Midbrain (tissue), 1 donor: ENCODE data around the gene GAK.
"Not testable (repeated sequence)": the region's sequence is repeated elsewhere in the genome, so short reads cannot be mapped to it uniquely, and the experiment has no call there.

ENCODE experiments used
- DNase-seq: peaks from one replicate; lab custom pipeline; 2025; lab: John Stamatoyannopoulos, UW

The GAK gene

DNA sequence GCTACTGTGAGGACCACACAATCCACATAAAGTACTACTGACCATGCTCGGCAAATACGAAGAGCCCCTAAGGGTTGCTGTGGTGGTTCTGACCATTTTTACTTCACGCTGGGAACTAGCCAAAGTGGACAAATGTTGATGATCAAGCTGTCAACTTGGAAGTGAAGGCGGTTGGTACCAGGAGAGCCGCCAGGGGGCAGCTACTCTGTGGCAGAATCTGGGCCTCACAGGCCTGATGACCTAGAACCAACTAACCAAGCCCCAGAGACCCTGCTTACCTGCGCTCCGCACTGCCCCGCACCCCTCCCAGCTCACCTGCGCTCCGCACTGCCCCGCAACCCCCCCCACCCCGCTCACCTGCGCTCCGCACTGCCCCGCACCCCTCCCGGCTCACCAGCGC lies 5.6 kb downstream of the GAK start:
- DNase-seq, result no peak

DNA sequence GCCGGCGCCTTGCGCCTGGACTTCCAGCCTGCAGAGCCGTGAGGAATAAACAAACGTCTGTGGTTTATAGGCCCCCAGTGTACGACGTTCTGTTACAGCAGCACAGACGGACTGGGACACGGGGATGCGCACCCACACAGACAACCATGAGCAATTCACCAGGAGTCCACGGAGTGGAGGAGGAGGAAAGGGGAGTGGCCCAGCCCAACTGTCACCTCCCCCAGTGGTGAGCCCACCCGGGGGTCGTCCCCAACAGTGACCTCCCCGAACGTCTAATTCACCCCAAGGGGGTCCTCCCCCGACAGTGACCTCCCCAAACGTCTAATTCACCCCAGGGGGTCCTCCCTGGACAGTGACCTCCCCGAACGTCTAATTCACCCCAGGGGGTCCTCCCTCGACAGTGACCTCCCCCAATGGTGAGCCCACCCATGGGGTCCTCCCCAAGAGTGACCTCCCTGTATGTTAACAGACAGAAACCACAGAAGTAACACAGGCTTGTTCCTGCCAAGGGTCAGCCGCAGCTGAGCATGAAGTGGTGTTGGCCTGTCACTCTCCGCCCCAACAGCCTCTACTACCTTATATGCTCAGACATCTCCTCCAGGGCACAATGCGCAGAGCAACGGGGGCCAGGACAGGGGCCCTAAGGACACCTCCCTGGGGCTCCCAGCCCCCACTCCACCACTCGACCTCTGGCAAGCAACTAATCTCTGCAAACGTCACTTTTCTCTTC lies 6.2 kb downstream of the GAK start:
- no peak for DNase-seq

DNA sequence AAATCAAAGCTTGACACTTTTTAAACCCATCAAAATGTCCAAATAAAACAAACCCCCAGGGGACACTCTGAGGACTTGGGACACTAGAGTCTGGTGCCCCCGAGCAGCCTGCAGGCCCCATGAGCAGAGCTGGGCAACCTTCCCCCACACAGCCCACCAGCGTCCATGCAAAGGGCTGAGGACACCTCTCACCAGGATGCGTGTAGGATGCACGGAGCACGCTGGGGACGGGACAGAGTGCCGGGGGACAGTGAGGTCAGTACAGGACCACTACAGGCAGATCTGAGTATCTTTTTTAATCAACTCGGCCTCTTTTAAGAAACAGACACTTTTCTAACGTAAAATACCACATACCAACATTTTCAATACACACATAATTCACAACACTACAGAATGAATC lies 6.9 kb downstream of the GAK start:
- DNase-seq, result no peak

DNA sequence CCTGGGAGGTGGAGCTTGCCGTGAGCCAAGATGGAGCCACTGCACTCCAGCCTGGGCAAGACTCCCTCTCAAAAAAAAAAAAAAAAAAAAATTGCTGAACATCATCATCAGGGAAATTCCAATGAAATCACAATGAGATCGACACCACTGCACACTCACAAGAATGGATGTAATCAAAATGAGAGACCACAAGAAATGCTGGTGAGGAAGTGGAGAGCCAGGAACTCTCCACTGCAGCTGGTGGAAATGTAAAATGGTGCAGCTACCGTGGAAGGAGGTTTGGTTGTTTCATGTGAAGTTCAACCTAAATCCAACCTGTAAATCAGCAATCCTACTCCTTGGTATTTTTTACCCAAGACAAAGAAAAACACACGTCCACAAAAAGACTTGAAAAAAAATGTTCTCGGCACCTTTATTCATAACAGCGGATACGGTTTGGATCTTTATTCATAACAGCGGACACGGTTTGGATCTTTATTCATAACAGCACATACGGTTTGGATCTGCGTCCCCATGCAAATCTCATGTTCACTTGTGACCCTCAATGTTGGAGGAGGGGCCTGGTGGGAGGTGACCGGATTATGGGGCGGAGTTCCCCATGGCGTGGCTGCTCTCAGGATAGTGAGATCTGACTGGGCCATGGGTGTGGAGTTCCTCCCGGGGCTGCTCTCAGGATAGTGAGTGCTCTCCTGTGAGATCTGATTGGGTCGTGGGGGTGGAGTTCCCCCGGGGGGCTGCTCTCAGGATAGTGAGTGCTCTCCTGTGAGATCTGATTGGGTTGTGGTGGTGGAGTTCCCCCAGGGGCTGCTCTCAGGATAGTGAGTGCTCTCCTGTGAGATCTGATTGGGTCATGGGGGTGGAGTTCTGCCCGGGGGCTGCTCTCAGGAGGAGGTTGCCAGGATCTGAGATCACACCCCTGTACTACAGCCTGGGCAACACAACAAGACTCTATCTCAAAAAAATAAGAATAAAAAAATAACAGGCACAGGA lies 7.7 kb downstream of the GAK start:
- DNase-seq, result no peak

DNA sequence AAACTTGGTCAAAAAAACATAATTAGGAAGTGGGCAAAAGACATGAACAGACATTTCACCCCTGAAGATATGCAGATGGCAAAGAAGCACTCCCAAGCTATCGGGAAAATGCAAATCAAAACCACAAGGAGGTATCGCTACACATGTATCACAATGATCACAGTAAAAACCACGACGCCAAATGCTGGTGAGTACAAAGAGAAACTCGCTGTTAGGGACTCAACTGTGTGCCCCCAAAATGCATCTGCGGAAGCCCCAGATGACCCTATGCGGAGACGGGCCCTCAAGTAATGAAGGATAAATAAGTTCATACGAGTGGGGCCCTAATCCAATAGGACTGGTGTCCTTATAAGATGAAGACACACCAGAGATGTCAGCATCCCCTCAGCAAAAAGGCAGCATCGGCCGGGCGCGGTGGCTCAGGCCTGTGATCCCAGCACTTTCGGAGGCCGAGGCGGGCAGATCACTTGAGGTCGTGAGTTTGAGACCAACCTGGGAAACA lies 10.2 kb downstream of the GAK start:
- DNase-seq, result no peak

DNA sequence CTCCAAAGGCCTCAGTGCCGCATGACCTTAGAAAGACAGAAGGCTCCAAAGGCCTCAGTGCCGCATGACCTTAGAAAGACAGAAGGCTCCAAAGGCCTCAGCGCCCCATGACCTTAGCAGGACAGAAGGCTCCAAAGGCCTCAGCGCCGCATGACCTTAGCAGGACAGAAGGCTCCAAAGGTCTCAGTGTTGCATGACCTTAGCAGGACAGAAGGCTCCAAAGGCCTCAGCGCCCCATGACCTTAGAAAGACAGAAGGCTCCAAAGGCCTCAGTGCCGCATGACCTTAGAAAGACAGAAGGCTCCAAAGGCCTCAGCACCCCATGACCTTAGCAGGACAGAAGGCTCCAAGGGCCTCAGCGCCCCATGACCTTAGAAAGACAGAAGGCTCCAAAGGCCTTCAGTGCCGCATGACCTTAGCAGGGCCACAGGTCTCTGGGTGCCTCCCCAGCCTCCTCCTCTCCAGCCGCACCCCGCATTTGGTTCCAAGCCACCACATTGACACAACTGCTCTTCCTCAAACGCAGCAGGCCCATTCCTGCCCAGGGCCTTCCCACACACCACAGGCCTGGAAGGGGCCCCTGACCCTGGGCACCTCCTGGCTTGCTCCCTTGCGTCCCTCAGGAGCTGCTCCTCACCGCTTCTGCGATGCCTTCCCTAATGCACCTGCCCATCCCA lies 13.0 kb downstream of the GAK start:
- DNase-seq, result not testable (repeated sequence)

DNA sequence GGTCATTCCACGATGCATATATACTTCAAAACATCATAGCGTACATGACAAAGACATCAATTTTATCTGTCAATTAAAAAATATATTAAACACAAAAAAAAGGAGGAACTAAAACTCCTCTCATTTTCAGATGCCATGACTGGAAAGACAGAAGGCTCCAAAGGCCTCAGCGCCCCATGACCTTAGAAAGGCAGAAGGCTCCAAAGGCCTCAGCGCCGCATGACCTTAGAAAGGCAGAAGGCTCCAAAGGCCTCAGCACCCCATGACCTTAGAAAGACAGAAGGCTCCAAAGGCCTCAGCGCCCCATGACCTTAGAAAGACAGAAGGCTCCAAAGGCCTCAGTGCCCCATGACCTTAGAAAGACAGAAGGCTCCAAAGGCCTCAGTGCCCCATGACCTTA lies 13.5 kb downstream of the GAK start:
- not testable (repeated sequence) for DNase-seq

DNA sequence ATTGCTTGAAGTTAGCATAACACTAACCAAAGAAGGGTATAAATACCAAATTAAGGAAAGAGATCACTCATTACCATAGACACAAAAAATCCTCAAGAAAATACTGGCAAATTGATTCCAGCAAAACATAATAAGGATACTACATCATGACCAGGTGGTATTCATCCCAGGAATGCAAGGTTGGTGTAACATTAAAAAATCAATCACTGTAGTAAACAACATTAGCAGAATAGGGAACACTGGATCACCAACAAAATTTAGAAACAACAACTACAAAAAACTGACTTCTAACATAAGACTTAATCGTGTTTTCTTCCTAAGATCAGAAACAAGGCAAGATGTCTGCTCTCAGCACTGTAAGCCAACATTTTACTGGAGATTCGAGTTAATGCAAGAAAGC lies 14.1 kb downstream of the GAK start:
- DNase-seq, result no peak

DNA sequence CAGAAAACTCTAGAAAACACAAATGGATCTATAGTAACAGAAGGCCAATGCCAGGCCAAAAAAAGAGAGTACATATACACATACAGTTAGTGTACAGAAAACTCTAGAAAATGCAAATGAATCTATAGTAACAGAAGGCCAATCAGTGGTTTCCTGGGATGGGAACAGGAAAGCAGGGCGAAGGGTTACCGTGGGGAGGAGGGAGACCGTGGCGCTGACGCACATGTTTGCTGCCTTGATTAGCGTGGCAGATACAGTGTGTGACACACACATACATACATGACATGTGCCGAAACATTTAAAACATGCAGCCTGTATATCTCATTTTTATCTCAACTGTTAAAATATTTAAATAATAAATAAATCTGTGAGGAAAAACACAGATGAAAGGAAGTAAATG lies 14.7 kb downstream of the GAK start:
- DNase-seq, result no peak

DNA sequence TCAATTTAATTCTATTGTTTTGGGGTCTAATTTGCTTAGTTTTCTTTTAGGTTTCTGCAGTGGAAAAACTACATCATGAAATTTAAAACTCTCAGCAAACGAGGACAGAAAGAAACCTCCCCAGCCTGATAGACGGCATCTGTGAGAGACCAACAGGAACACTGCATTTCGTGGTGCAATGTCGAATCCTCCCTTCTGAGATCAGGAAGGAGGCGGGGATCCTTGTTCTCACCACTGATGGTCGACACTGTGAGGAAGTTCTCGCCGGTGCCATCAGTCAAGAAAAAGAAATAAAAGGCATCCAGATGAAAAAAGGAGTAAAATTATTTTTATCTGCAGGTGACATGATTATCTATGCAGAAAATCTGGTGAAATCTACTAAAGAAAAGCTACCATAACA lies 16.5 kb downstream of the GAK start:
- no peak for DNase-seq

DNA sequence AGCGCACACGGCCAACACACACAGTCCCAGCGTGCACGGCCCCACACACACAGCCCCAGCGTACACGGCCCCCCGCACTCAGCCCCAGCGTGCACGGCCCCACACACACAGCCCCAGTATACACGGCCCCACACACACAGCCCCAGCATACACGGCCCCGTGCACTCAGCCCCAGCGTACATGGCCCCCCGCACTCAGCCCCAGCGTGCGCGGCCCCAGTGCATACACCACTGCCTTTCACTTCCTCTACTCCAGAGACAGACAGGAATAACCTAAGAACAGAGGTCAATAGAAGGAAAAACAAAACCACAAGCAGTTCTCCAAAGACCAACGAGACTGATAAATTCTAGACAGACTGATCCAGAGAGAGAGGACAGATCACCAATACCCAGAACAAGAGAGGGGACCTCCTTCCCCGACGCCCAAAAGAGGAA lies 17.1 kb downstream of the GAK start:
- DNase-seq, result no peak

DNA sequence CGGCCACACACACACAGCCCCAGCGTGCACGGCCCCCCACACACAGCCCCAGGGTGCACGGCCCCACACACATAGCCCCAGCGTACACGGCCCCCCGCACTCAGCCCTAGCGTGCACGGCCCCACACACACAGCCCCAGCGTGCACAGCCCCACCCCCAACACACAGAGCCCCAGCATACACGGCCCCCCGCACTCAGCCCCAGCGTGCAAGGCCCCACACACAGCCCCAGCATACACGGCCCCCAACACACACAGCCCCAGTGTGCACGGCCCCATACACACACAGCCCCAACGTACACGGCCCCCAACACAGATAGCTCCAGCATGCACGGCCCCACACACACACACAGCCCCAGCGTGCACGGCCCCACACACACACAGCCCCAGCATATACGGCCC lies 17.6 kb downstream of the GAK start:
- DNase-seq, result no peak

DNA sequence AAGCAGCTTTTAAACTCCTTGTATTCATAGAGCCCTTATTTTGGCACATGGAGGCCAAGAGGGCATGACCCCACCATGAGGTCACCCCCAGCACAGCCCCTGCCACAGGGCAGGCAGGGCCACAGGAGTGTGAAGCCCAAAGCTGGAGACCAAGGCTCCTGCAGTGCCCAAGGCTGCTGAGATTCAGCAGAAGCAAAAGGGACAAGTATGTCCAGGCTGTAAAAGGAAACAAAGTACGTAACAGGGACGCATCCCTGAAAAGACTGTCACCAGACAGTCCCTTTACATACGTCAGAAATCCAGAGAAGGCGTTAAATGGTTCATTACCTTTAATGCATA lies 18.9 kb downstream of the GAK start:
- DNase-seq, result no peak

DNA sequence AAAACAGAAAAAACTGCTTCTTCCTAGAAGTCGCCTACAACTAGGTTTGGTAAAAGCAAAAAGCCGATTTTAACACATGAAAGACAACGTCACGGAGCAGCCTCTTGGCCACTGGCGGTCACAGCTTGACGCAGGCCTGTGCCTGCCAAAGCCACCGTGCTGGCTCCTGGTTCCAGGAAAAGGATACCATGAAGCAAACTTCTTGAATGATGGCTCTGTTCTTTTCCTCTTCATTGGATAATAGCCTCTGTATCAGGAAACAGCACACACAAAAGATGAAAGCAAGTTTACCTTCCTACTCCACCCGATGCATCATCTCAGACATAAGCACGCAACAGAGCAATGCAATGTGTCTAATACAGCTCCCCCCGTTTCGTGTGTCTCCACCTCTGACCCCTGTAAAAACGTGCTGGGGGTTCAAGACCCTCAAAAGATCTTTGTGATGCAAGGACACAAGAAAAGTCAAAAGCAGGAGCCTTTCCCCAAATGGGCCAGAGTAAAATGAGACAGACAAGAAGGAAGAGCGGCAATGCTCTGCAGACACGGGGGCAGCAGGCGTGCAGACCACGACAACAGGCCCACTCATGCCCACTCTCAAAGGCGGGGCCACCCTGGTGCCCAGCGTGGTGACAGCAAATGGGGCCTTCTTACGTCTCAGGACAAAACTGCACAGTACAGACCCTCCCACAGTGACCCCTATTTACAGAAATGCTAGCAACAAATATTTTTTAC lies 19.4 kb downstream of the GAK start:
- peak; percentile 23 for DNase-seq

DNA sequence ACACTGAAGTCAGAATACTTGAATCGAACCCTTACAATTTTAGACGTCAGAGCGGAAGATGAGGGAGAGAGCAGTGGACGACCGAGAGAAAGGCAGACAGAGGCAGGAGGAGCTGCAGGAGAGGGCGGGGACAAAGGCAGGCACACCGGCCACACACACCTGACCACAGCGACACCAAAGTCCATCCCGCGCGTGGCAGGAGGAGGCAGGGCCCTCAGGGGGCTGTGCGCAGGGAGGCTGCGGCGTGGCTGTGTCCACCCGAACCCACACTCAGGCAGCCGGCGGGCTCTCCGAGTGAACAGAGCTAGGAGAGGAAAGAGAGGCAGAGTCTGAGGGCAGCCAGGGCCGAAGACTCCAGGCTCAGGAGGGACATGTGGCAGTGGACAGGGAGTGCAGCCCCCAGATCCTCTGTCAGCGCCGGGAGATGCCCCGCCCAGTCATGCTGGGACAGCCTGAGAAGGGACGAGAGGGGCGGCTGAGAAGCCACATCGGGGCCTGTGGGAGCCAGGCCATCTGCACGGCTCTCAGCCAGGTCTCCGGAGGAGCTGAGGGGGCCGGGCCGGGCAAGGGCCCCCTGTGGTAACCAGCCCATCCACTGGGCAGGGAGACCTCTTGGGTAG lies 20.1 kb downstream of the GAK start:
- DNase-seq, result no peak

DNA sequence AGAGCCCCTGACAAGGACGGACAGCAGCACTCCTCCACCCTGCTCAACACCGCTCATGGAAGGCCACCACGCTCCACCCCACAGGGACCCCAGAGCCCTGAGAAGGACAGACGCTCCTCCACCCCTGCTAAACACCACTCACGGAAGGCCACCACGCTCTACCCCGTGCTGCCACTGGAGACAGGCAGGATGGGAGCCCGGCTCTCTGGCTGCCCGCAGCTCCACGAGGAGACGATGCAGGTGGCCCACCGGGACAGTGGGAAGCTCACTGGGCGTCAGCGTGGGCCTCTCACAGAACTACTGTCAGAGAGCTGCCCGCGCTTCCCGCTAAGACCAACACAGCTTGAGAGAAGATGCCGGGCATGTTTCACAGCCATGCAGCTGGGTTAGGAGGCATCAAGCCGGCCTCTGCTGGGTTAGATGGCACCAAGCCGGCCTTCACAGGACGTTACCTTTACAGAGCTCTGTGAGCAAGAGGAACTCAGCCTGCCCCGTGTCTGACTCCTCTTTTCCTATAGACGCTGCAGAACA lies 20.8 kb downstream of the GAK start:
- DNase-seq, result no peak

DNA sequence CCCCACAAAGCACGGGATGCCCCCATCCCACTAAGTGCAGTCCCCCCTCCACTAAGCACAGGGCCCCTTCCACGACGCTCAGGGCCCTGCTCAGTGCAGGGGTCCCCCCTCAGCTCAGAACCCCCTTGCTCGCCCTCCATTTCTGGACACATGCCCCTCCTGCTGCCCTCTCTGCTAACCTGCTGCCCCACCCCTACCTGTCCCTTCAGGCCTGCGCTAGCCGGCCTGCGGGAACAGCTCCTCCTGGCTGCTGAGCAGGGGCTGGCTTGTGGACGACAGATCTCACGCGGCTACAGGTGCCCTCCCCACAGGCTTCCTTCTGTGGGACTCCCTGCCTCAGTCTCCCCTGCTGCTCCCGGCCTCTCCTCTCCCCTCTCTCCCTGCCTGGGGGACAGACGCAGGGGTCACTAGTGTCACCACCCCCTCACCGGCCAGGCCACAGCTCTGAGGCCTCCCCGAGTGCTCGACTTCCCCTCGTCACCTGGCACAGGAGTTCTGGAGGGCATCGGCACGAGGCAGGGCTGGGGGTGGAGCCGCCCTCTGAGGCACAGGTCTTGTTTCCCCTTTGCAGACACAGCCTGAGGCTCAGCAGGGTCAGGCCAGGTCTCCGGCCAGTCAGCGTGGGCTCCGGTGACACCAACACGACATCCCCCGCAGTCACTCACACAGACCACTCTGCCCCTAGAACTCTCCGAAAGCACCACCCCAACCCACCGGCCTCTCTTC lies 21.6 kb downstream of the GAK start:
- no peak for DNase-seq

DNA sequence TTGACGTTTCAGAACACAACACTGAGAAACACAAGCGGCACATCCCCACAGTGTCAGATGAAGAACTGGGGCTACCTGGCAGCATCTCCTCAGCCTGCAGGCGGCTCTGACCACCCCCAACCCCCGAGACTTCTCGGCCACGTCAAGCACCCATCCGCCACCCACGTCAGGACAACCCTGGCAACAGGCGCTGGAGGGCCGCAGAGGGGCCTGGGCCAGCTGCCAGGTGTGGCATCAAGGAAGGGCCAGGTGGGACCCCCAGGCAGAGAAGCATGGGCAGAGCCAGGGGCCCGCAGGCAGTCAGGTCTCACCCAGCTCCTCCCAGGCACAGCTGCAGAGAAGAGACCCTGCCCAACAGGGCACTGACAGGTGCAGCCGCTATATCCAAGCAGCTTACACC lies 22.3 kb downstream of the GAK start:
- DNase-seq, result no peak

DNA sequence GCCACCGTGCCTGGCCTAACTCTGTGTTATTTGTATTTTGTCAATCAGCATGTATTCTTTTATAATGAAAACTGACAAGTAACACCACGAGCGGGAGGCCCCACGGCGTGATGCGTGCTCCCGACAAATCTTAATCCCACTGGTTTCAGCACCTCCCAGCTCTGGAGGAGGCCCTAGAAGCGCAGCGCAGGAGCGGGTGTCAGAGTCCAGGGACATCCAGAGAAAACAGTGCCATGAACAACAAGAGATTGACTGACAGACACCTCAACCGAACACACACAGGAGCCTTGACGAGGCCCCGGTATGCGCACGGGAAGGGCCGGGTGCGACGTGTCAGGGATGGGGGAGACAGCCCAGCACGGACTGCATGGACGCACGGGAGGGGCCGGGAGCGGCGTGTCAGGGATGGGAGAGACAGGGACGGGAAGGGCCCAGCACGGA lies 23.0 kb downstream of the GAK start:
- DNase-seq, result no peak

DNA sequence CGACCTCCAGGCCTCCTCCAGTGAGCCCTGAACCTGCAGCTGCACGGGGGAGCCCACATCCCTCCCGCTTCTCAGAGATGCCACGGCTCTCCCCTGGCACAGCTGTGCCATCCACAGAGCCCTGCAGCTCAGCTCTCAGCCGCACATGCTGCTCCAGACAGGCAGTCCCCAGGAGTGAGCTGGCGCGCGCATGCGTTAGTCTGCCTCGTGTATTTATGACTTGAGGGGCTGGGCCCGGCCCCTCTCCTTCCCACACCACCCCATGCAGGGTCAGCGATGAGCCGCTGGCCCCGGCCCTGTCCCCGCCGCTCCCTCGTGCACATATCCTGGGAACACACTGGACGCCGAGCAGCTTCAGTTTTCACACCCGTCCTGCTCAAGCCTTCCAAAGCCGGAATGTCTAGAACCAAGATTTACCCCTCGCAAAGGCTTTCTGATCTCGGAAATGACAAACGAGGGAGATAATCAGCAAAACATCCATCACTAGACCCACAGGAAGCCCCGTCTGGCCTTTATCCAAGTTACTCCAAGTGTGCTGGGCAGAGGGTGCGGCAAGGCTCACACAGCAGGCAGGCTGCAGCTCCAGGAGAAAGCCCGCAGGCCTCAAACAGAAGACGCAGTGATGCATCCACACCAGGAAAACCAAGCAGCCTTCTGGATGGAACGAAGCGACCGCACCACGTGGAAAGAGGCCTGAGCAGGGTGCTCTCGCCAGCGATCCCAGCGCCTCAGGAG lies 24.3 kb downstream of the GAK start:
- no peak for DNase-seq
